ENCODE data around the gene TBC1D16.

TBC1D16 gene

GRCh38 chr17:79916991-79917901, 118.4 kb downstream of the TBC1D16 start:
- no peak overlapping the region for H3K4me3 ChIP-seq (ENCODE audit: low read depth, low read length)
- TF ChIP-seq CTCF (conservative IDR thresholded peaks at IDR 0.05; ENCODE audit: low read depth, low read length): no peak
- no peak for DNase-seq (ENCODE audit: low read depth)

DNA sequence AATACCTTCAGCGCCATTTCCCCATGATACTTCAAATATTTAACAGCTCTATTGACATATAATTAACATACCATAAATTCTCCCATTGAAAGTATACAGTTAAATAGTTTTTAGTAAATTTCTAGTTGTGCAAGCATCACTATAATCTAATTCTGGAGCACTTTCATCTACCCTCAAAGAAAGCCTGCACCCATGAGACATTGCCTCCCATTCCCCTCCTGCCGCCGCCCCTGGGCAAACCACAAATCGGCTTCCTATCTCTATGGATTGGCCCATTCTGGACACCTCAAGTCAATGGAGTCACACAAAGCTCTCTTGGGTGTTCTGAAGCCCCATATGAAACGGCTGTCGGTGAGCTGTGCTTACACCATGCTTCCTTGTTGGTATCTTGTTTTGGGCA, 119.2 kb downstream of the TBC1D16 start:
- TF ChIP-seq CTCF (conservative IDR thresholded peaks at IDR 0.05; ENCODE audit: low read depth, low read length): no peak
- DNase-seq (ENCODE audit: low read depth): no peak
- H3K4me3 ChIP-seq (ENCODE audit: low read depth, low read length): no peak overlapping the region

GRCh38 chr17:79915850-79916430, 119.7 kb downstream of the TBC1D16 start:
- DNase-seq (ENCODE audit: low read depth): peak; percentile 63
- no peak overlapping the region for H3K4me3 ChIP-seq (ENCODE audit: low read depth, low read length)
- TF ChIP-seq CTCF (conservative IDR thresholded peaks at IDR 0.05; ENCODE audit: low read depth, low read length): peak; percentile 65

GRCh38 chr17:79914813-79915740, 120.6 kb downstream of the TBC1D16 start:
- no peak for TF ChIP-seq CTCF (conservative IDR thresholded peaks at IDR 0.05; ENCODE audit: low read depth, low read length)
- H3K4me3 ChIP-seq (ENCODE audit: low read depth, low read length): no peak overlapping the region
- DNase-seq (ENCODE audit: low read depth): no peak

DNA sequence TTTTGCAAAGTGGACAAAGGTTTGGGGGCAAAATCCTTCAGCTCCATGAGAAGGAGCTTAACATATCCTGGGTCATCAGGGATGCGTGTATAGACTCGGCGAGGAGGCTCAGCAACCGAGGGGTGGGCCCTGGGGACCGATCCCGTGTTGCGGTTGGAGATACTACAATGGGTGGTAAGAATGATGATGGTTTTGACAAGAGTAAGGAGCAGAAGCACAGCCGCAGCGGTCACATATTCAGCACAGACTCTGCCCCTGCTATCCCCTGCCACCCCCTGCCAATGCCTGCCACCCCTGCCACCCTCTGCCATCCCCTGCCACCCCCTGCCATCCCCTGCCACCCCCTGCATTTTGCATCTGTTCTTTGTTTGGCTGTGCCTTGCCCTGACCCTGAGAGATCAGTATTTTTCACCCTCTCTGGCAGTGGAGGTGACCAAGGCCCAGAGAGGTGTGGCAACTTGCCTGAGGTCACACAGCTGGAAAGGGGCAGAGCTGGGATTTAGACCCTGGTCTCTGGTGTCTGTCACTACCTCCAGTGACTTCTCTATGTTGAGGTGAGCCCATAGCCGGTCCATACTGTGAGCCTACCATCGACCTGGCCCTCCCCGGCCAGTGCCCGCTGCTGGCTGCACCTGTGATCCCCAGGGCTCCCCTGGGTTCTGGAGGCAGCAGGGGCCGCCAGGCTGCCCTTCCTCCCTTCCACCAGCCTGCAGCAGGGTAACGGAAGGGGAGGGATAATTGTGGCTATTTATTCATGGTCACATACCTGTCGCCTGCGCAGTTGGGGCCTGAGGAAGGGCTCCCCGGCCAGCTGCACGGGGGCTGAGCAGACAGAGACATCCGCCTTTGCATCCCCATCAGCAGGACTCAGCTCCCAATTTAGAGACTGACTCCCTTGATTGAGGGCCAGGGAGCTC, 121.5 kb downstream of the TBC1D16 start:
- H3K4me3 ChIP-seq (ENCODE audit: low read depth, low read length): no peak overlapping the region
- no peak for DNase-seq (ENCODE audit: low read depth)
- TF ChIP-seq CTCF (conservative IDR thresholded peaks at IDR 0.05; ENCODE audit: low read depth, low read length): no peak

- DNase-seq (ENCODE audit: low read depth): no peak
- TF ChIP-seq CTCF (conservative IDR thresholded peaks at IDR 0.05; ENCODE audit: low read depth, low read length): no peak
- H3K4me3 ChIP-seq (ENCODE audit: low read depth, low read length): no peak overlapping the region
Observed at GRCh38 chr17:79913451-79913850, 122.2 kb downstream of the TBC1D16 start.
